Mesenchymal stem cell (in vitro differentiated cells and primary cell): ENCODE measurements around the gene HTR3A. TPM values are rescaled to one million over a fixed set of nuclear protein-coding genes. Genes with fewer than 3 reads are reported as not detected.

Experiments used
- DNase-seq: peaks from one replicate; pipeline ENCODE4 v3.0.0-alpha.2; 2013
- H2AFZ ChIP-seq: one replicate; pipeline ENCODE4 v1.6.1; 2013; ENCODE audit warnings: low read depth, mild to moderate bottlenecking, control low read depth, inconsistent platforms, low read length, moderate library complexity
- H2AK5ac ChIP-seq: 2 replicates; pipeline ENCODE4 v1.6.1; 2013; ENCODE audit warnings: low read length, moderate library complexity, mild to moderate bottlenecking, inconsistent platforms; ENCODE audit not compliant: severe bottlenecking
- H2BK120ac ChIP-seq: one replicate; pipeline ENCODE4 v1.6.1; 2013; ENCODE audit warnings: low read depth, mild to moderate bottlenecking, inconsistent platforms, low read length, moderate library complexity
- H2BK12ac ChIP-seq, 2 experiments: one replicate each; pipeline ENCODE4 v1.6.1; 2013; ENCODE audit warnings: inconsistent platforms in 2 of 2, low read length in 2 of 2, mild to moderate bottlenecking in 2 of 2, moderate library complexity in 2 of 2, control low read depth in 1 of 2
- H2BK15ac ChIP-seq: one replicate; pipeline ENCODE4 v1.6.1; 2013; ENCODE audit warnings: mild to moderate bottlenecking, low read depth, inconsistent platforms; ENCODE audit not compliant: poor library complexity, severe bottlenecking
- H2BK5ac ChIP-seq: 2 replicates; pipeline ENCODE4 v1.6.1; 2013; ENCODE audit warnings: low read depth, mild to moderate bottlenecking, low read length, control low read depth, inconsistent platforms; ENCODE audit not compliant: poor library complexity, severe bottlenecking
- H3K14ac ChIP-seq, 2 experiments: one replicate each; pipeline ENCODE4 v1.6.1; 2013; ENCODE audit warnings: inconsistent platforms in 2 of 2, low read length in 2 of 2, control low read depth in 1 of 2, mild to moderate bottlenecking in 1 of 2, moderate library complexity in 1 of 2
- H3K18ac ChIP-seq, 2 experiments: one replicate each; pipeline ENCODE4 v1.6.1; 2013; ENCODE audit warnings: inconsistent platforms in 2 of 2, low read length in 2 of 2, control low read depth in 1 of 2, low read depth in 1 of 2, mild to moderate bottlenecking in 1 of 2
- H3K23ac ChIP-seq, 2 experiments: one replicate each; pipeline ENCODE4 v1.6.1; 2013; ENCODE audit warnings: inconsistent platforms in 2 of 2, low read length in 2 of 2, mild to moderate bottlenecking in 2 of 2, moderate library complexity in 2 of 2, control low read depth in 1 of 2
- H3K27ac ChIP-seq: 2 replicates; pipeline ENCODE4 v1.5.1; 2013; ENCODE audit warnings: mild to moderate bottlenecking, moderate library complexity, low read length, control low read depth, inconsistent platforms; ENCODE audit not compliant: poor library complexity, severe bottlenecking
- H3K27me3 ChIP-seq, 2 experiments: 2 replicates each; pipeline versions ENCODE4 v1.6.1 to v1.7.0; 2013; ENCODE audit warnings: low read length in 2 of 2, mild to moderate bottlenecking in 2 of 2, moderate library complexity in 2 of 2, control low read depth in 1 of 2, inconsistent platforms in 1 of 2; ENCODE audit not compliant: control insufficient read depth in 1 of 2, insufficient read depth in 1 of 2
- H3K36me3 ChIP-seq, 2 experiments: 2 replicates each; pipeline versions ENCODE4 v1.6.1 to v1.7.0; 2013; ENCODE audit warnings: low read length in 2 of 2, control low read depth in 1 of 2, inconsistent platforms in 1 of 2, low read depth in 1 of 2, mild to moderate bottlenecking in 1 of 2; ENCODE audit not compliant: insufficient read depth in 2 of 2, control insufficient read depth in 1 of 2
- H3K4ac ChIP-seq, 2 experiments: one replicate each; pipeline ENCODE4 v1.6.1; 2013; ENCODE audit warnings: inconsistent platforms in 2 of 2, low read length in 2 of 2, mild to moderate bottlenecking in 2 of 2, moderate library complexity in 2 of 2, control low read depth in 1 of 2, low read depth in 1 of 2
- H3K4me1 ChIP-seq: 2 replicates; pipeline ENCODE4 v1.6.1; 2013; ENCODE audit warnings: low read depth, low read length, control low read depth; ENCODE audit not compliant: control insufficient read depth, insufficient read depth
- H3K4me2 ChIP-seq: 2 replicates; pipeline ENCODE4 v1.6.1; 2013; ENCODE audit warnings: low read length, mild to moderate bottlenecking, inconsistent platforms; ENCODE audit not compliant: poor library complexity, severe bottlenecking
- H3K4me3 ChIP-seq, 2 experiments: 2 replicates each; pipeline versions ENCODE4 v1.5.1 to v1.7.0; 2013; ENCODE audit warnings: low read length in 2 of 2, mild to moderate bottlenecking in 2 of 2, control low read depth in 1 of 2, low read depth in 1 of 2; ENCODE audit not compliant: insufficient read depth in 1 of 2
- H3K79me1 ChIP-seq: replicated peaks from 2 replicates; pipeline ENCODE4 v1.6.1; 2013; ENCODE audit warnings: mild to moderate bottlenecking, control low read depth, low read length, inconsistent platforms; ENCODE audit not compliant: poor library complexity, severe bottlenecking
- H3K9ac ChIP-seq: 2 replicates; pipeline ENCODE4 v1.7.0; 2013; ENCODE audit warnings: mild to moderate bottlenecking, low read length, moderate library complexity
- H3K9me3 ChIP-seq: 2 replicates; pipeline ENCODE4 v1.7.0; 2013; ENCODE audit warnings: mild to moderate bottlenecking, low read length; ENCODE audit not compliant: control insufficient read depth
- H4K8ac ChIP-seq: one replicate; pipeline ENCODE4 v1.6.1; 2013; ENCODE audit warnings: inconsistent platforms, mild to moderate bottlenecking, low read length, moderate library complexity
- H4K91ac ChIP-seq: one replicate; pipeline ENCODE4 v1.6.1; 2013; ENCODE audit warnings: mild to moderate bottlenecking, low read length, inconsistent platforms
- WGBS: methylation state at CpG from one replicate; pipeline ENCODE4 v1.1.7; 2013; ENCODE audit warnings: mixed read lengths; 5-methylcytosine and 5-hydroxymethylcytosine counted together
- polyA plus RNA-seq, 2 experiments: library from polyadenylated mRNA; stranded (reverse); fragments of 200-250 nt; gene quantifications; one replicate each; pipeline ENCODE4 v1.2.3, GENCODE V29; 2013

HTR3A gene
- not detected for polyA plus RNA-seq (2013, experiment 1 of 2)
- polyA plus RNA-seq (2013, experiment 2 of 2) = not detected

DNA sequence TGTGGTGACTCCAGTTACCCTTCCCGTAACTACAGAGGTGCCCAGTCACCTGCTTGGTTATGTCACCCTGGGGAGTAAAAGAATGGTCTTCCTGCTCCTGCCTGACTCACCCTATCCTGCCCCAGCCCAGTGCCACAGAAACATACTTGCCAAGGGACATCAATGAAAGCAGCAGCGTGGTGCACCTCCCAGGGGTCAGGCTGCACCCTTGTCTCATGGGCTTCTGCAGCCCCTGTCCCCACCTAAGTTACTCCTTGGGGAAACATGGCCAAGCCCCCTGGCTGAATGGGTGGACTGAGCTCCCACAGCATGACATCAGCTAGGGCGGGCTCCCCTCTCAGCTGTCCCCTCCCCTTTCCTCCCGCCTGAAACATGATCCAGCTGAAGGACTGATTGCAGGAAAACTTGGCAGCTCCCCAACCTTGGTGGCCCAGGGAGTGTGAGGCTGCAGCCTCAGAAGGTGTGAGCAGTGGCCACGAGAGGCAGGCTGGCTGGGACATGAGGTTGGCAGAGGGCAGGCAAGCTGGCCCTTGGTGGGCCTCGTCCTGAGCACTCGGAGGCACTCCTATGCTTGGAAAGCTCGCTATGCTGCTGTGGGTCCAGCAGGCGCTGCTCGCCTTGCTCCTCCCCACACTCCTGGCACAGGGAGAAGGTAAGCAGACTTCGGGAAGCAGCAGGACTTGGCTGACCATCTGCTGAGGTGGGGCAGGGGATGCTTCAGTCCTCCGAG is at the start of gene HTR3A:
Gene HTR3A (plus strand): TSS at position 368 of the 730 bp plus-strand sequence. CDS start 218 bp downstream, at position 586.
- no peak within 1 kb of the TSS for H3K4me2 ChIP-seq
- peaks cover 29 to 58% of the 10 kb centered on the region in 2 experiments for H3K27me3 ChIP-seq
- H3K4ac ChIP-seq = no peak within 1 kb of the TSS
- H2BK15ac ChIP-seq = no peak within 1 kb of the TSS
- no peak within 1 kb of the TSS for H2BK120ac ChIP-seq
- 8% methylated on average over 12 of the region's 12 CpGs for WGBS
- no peak within 1 kb of the TSS for H2AFZ ChIP-seq
- no peak within 1 kb of the TSS for H2BK12ac ChIP-seq
- no peak within 1 kb of the TSS for H4K8ac ChIP-seq
- H2BK5ac ChIP-seq = no peak within 1 kb of the TSS
- no peak within 1 kb of the TSS for H3K9ac ChIP-seq
- peaks cover 6% of the 10 kb centered on the region for H3K4me1 ChIP-seq
- no peak within 1 kb of the TSS for H3K27ac ChIP-seq
- peak within 1 kb of the TSS in 1 of 2 experiments; percentile 80 for H3K14ac ChIP-seq
- no peak within 1 kb of the TSS for H3K23ac ChIP-seq
- no peaks in the 10 kb centered on the region for H3K9me3 ChIP-seq
- DNase-seq = peak; percentile 24
- H2AK5ac ChIP-seq = no peak within 1 kb of the TSS
- H3K4me3 ChIP-seq = no peak within 1 kb of the TSS
- no peaks in the 10 kb centered on the region for H3K79me1 ChIP-seq
- no peaks in the 10 kb centered on the region for H3K36me3 ChIP-seq
- H3K18ac ChIP-seq = no peak within 1 kb of the TSS
- H4K91ac ChIP-seq = no peak within 1 kb of the TSS

DNA sequence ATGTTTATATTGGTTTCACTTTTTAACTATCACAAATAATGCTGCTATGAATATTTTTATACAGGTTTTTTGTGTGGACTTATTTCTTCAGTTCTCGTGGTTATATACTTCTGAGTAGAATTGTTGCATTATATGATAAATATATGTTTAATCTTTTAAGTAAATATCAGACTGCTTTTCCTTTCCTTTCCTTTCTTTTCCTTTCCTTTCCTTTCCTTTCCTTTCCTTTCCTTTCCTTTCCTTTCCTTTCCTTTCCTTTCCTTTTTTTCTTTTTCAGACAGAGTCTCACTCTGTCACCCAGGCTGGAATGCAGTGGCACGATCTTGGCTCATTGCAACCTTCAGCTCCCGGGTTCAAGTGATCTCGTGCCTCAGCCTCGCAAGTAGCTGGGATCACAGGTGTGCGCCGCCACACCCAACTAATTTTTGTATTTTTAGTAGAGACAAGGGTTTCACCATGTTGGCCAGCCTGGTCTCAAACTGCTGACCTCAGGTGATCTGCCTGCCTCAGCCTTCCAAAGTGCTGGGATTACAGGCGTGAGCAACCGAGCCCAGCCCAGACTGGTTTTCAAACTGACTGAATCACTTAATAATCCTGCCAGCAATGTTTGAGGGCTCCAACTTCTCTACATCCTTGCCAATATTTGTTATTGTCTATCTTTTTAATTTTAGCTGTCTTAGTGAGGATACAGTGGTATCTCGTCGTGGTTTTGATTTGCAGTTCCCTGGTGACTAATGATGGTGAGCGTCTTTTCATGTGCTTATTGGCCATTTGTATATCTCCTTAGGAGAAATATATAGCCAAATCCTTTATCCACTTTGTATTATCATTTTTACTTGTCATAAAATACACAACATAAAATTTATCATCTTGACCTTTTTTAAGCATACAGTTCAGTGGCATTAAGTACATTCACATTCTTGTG is 48.4 kb upstream of the HTR3A start:
- no peak overlapping the region for H3K4me2 ChIP-seq
- WGBS = 88% methylated on average over 6 of the region's 12 CpGs
- DNase-seq = no peak

GRCh38 chr11:113928311-113928710 is 46.6 kb upstream of the HTR3A start:
- Histone ChIP-seq H3K23ac (no peak overlapping the region), H3K14ac (no peak overlapping the region), H2BK12ac (no peak overlapping the region), H3K27me3 (peaks cover 0 to 6% of the 10 kb centered on the region in 2 experiments), H3K4ac (no peak overlapping the region), H4K91ac (no peak overlapping the region), H4K8ac (no peak overlapping the region), H2BK15ac (no peak overlapping the region), H2BK120ac (no peak overlapping the region), H3K4me2 (no peak overlapping the region), H3K27ac (no peak overlapping the region), H3K36me3 (no peaks in the 10 kb centered on the region), H3K79me1 (no peaks in the 10 kb centered on the region), H2BK5ac (no peak overlapping the region), H3K18ac (no peak overlapping the region), H3K4me3 (no peak overlapping the region), H3K4me1 (no peaks in the 10 kb centered on the region), H3K9ac (no peak overlapping the region), H3K9me3 (no peaks in the 10 kb centered on the region), H2AFZ (no peak overlapping the region), H2AK5ac (no peak overlapping the region)
- 100% methylated on average over 4 of the region's 5 CpGs for WGBS
- no peak for DNase-seq

More for the DNA sequence above, 48.4 kb upstream of the HTR3A start:
- Histone ChIP-seq H2BK120ac (no peak overlapping the region), H3K4ac (no peak overlapping the region), H3K36me3 (no peaks in the 10 kb centered on the region), H2BK5ac (no peak overlapping the region), H4K8ac (no peak overlapping the region), H3K4me3 (no peak overlapping the region), H4K91ac (no peak overlapping the region), H3K23ac (no peak overlapping the region), H2AK5ac (no peak overlapping the region), H2BK15ac (no peak overlapping the region), H3K14ac (no peak overlapping the region), H3K4me1 (no peaks in the 10 kb centered on the region), H2BK12ac (no peak overlapping the region), H3K27me3 (peaks cover 0 to 7% of the 10 kb centered on the region in 2 experiments), H3K79me1 (no peaks in the 10 kb centered on the region), H2AFZ (no peak overlapping the region), H3K9me3 (no peaks in the 10 kb centered on the region), H3K9ac (peak overlapping the region; percentile 36), H3K18ac (no peak overlapping the region), H3K27ac (no peak overlapping the region)

- Histone ChIP-seq H3K27me3 (peaks cover 3 to 11% of the 10 kb centered on the region in 2 experiments), H3K4me1 (no peaks in the 10 kb centered on the region), H2BK120ac (no peak overlapping the region), H4K8ac (no peak overlapping the region), H3K18ac (no peak overlapping the region), H3K4me3 (no peak overlapping the region), H2AFZ (no peak overlapping the region), H2BK12ac (no peak overlapping the region), H3K14ac (no peak overlapping the region), H2AK5ac (no peak overlapping the region), H3K9me3 (no peaks in the 10 kb centered on the region), H3K79me1 (no peaks in the 10 kb centered on the region), H2BK15ac (no peak overlapping the region), H3K27ac (no peak overlapping the region), H3K36me3 (no peaks in the 10 kb centered on the region), H2BK5ac (no peak overlapping the region), H3K4me2 (no peak overlapping the region), H3K9ac (no peak overlapping the region), H4K91ac (no peak overlapping the region), H3K23ac (no peak overlapping the region), H3K4ac (no peak overlapping the region)
- no peak for DNase-seq
- WGBS = 63% methylated on average over 6 of the region's 7 CpGs
These were observed 42.1 kb upstream of the HTR3A start for GRCh38 chr11:113932788-113933187.
